Measurements from ENCODE around the gene STX7.
"Not testable (repeated sequence)": the region's sequence is repeated elsewhere in the genome, so short reads cannot be mapped to it uniquely, and the experiment has no call there.

STX7 gene, protein sequence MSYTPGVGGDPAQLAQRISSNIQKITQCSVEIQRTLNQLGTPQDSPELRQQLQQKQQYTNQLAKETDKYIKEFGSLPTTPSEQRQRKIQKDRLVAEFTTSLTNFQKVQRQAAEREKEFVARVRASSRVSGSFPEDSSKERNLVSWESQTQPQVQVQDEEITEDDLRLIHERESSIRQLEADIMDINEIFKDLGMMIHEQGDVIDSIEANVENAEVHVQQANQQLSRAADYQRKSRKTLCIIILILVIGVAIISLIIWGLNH

DNA sequence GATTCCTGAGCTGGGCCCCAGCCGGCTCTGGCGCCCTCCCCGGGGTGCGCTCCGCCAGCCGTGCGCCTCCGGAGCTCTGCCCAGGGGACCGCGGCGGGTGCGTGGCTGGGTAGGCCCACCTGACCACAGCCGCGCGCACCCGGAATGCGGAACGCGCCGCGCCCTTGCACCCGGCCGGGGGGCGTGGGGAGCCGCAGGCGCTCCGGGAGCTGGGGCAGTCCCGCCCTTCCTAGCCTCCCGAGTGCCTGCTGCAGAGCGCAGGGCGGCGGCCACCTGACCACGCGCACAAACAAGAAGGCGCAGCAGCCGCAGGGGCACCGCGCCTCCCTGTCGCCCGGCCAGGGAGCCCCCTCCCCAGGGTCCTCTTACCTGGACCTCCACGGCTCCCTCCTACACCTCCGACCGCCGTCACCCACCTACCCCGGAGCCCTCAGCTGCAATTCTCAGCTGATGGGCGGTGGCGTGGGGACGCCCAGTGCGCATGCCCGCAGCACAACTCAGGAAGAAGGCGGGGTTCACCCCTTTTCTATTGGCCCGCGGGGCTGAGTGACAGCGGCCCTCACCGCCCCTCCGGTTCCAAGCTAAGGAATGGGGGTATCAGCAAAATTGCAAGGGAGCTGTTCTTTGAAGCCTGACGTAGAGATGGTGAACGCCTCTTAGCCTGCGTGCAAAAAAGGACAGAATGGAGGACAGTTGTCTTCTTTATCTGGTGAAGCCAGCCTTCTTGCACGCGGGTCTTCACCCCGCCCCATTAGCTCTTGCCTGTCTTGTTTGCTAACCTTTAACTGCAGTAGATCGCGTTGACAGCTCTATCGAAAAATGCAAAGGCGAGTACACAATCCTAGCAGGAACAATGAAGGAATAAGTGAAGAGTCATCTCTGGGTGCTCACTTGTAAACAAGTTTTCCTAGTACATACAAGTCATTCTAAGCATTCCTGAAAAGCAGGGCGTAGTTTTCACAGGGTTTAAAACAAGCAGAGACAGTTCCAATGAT lies at the start of gene STX7:
Gene STX7 (minus strand): TSS at position 479 of the 995 bp plus-strand sequence. CDS start 9,586 bp downstream, outside the sequence.
- peak; percentile 63 for DNase-seq

GRCh38 chr6:132560087-132560486 lies 47.2 kb upstream of the STX7 start:
- not testable (repeated sequence) for DNase-seq

DNA sequence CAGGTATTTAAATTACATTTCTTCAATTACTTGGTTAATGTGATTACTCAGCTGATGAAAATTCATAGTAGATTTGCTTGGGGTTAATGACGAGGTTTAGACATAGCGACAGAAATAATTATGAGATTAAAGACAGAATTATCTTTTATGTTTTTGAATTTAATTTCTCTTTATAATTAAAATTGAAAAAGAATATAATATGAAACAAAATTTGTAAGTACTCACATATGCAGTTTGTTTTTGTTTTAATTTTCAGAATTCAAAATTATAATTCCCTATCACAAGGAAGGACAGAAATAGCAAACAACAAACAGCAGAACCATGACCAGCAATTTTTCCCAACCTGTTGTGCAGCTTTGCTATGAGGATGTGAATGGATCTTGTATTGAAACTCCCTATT lies 39.5 kb upstream of the STX7 start, which contains the start of gene TAAR8:
Gene TAAR8 (plus strand): TSS at position 301 of the 400 bp plus-strand sequence. CDS start 21 bp downstream, at position 322.
- DNase-seq = no peak

DNA sequence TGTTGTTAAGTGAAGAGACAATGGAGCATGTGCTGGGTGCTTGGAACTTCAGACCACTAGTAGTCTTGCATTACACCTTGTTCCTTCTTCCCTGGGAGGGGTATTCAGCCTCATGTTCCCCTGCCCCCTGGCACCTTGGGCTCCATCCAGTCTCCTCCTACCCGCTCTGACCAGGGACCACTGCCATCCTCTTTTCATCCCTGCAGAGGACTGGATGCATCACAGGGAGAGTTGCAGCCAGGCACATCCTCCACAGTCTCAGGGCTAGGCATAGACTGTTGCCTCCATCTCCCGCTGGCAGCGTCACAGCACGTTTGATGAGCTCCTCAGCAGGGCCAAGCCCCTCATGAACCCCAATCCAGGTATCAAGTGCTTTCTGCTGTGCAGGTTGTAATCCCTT lies 38.3 kb upstream of the STX7 start:
- no peak for DNase-seq

DNA sequence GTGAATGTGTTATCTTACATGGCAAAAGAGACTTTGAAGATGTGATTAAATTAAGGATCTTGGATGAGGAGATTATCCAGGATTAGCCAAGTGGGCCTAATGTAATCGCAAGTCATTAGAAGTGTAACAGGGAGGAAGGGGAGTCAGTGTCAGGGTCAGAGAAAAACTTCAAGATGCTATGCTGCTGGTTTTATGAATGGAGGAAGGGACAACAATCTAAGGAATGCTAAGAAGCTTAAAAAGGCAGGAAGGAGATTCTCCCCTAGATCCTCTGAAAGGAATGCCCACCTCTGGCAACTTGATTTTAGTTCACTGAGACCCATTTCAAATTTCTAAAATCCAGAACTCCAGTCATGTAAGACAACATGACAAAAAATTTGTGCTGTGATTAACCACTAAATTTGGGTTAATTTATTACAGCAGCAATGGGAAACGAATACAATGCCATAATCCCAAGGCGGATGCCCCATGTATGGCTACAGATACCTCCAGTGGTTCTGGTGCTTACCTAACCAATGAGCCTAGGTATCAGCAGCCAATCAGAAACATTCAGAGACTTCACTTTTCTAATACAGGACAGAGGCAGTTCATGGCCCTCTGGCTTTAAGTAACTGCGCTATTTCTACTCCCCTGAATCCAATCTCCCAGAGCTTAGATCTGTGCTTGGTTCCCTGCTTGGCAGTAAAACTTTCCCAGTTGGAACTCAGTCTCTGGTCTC lies 36.0 kb upstream of the STX7 start:
- peak; percentile 26 for DNase-seq

DNA sequence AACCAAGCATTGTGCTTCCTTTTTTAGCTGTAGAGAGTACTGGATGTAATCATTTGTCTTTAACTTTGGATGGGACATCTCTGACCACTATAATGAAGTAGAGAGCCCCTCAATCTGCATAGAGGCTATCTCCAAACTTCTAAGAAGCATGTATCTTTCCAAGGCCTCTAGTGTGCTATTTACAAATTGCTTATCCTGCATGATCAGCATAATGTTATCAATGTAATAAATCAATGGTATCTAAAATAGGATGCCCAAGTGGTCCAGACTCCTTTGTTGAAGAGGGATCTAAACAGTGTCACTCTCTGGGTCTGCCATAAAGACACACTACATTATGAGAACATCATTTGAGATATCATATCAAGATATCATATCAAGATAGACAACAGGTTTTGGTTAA lies 31.9 kb upstream of the STX7 start:
- no peak for DNase-seq

GRCh38 chr6:132537977-132538376 lies 25.1 kb upstream of the STX7 start, which contains the start of gene TAAR9:
TAAR9 (plus strand) TSS chr6:132538277; CDS start chr6:132538290, 13 bp downstream.
- no peak for DNase-seq

- DNase-seq = no peak
Observed at GRCh38 chr6:132537145-132537544, 24.2 kb upstream of the STX7 start.

- not testable (repeated sequence) for DNase-seq
Observed at GRCh38 chr6:132534546-132534945, 21.6 kb upstream of the STX7 start.

DNA sequence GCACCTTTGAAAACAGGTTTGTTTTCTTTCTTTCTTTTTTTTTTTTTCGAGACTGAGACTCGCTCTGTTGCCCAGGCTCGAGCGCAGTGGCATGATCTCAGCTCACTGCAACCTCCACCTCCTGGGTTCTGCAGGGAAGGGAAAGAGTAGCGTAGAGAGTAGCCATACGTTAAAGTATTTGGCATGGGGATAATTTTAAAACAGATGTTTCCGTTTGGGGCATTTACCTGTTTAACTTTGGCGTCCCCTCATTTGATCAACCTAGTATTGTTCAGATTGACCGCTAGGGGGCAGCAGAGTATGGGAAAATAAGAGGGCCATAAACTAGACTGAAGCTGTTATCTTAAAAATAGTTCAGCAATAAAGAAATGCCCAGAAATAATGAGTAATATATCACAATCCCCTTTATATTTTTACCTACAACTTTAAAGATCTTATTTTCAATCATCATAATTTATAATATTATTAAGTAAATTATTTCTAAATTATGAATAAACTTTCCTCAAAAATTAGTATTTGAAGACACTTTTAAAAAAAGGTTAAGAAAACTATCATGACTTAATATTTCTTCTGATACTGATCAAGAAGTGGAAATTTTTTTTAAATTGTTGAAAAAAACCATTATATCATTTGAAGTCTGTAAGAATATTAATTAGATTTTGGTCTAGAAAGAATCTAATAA lies 17.5 kb upstream of the STX7 start:
- DNase-seq = peak; percentile 40

DNA sequence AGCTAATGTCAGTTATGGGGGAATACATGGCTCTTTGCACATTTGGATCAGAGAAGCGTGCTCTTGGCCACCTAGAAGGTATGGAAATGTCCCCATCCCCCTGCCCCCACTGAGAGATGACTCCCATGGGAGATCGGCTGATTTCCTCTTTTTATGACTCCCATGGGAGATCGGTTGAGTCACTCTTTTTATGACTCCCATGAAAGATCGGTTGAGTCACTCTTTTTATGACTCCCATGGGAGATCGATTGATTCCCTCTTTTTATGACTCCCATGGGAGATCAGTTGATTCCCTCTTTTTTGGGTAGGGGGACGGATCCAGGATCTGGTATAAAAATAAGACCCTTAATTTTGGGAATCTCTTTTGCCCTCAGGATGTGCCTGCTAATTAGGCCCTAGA lies 14.9 kb upstream of the STX7 start:
- DNase-seq = no peak

GRCh38 chr6:132526461-132526860 lies 13.5 kb upstream of the STX7 start:
- no peak for DNase-seq

DNA sequence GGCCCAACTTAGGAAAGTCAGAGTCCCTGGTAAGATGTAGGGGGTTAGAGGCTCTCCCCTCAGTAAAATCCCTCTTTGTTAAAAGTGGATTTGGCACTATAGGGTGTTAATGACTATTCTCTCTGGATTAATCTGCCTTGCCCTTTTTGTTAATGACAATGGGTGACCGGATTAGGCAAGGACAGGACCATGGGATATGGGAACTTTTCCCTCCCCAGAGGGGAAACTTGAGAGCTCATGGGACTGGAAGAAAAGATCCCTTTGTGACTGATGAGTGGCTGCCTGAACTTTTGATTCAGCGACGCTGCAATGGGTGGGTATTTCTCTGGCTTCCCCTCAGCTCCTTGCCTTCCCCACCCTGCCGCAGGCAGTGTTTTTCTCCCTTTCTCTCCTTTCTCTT lies 12.9 kb upstream of the STX7 start:
- DNase-seq = no peak

- DNase-seq = no peak
Observed at GRCh38 chr6:132524646-132525045, 11.7 kb upstream of the STX7 start.

DNA sequence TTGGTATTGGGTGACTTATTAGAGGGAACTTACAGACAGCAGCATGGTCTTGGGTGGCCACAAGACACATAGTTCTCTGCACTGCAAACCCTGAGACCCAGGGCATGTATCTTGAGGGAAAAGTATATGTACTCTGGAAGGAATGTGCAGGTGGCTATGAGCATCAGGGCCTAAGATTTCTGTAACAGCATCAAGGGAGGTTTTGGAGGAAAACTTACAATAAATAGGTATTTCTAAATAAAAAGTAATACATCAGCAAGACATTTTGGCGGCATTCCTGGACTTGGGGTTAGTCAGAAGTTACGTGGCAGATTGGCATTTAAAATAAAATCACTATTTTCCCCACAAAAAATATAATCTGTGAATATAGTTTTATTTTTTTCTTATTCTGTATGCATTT lies 8.0 kb upstream of the STX7 start:
- DNase-seq = no peak

DNA sequence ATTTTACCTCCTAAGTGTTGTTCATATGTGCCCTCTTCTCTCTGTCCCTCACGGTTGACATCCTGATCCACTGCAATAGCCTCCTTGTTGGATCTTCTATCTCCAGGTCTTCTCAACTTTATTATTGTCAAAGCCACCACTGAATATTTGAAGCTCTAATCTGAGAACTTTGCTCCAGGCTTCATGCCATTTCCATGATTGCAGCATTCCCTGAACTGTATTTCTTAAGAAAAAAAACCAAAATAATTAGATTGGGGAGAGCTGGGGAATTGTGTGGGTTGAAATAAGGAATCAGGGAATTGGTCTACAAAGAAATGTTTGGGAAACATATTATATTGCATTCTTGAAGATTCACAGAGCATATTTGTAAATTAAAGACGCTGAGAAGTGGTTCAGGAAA lies 2.5 kb upstream of the STX7 start:
- no peak for DNase-seq

- no peak for DNase-seq
Observed at GRCh38 chr6:132513831-132514545, 1.1 kb upstream of the STX7 start.

DNA sequence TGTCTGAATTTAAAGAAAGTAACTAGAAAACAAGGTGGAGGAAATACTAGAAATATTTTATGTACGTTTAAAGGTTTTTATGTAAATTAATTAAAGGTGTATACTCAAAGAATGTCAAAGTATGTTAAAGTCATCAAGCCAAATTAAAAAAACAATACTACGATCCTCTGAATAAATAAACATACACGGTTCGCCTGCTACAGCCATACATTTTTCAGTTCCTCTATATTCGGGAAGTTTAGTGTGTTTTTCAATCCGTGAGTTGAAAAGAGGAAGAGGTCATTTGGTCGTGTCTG lies 626 bp downstream of the STX7 start:
- no peak for DNase-seq

- no peak for DNase-seq
Observed at GRCh38 chr6:132511831-132512220, 1.1 kb downstream of the STX7 start.

- no peak for DNase-seq
Observed at GRCh38 chr6:132511210-132511830, 1.6 kb downstream of the STX7 start.

Measured in NCI-H524 treated with DMSO at 0.1 percent for 48 hours (cell line).